ENCODE measurements around the gene JPT1. TPM values are rescaled to one million over a fixed set of nuclear protein-coding genes. Genes with fewer than 3 reads are reported as not detected.

The JPT1 gene
- total and polyA plus RNA-seq, 2 experiments from 2014 or later = 278 to 903 TPM

GRCh38 chr17:75183999-75184884 lies 29.9 kb upstream of the JPT1 start:
- H3K4me3 Mint-ChIP-seq = peak overlapping the region; percentile 78; the same call in 1 of the 3 replicates
- no peak for DNase-seq (ENCODE audit: low spot score)
- no peak overlapping the region for H3K4me2 ChIP-seq

More at GRCh38 chr17:75183999-75184884, 29.9 kb upstream of the JPT1 start:
- peaks cover 21% of the 10 kb centered on the region for H3K4me1 Mint-ChIP-seq
- Histone ChIP-seq H3K27ac (ENCODE audit: low read depth) (peak overlapping the region; percentile 91; the same call in 1 of the 2 replicates), H4K20me1 (replicated peaks; ENCODE audit: insufficient read depth) (peaks cover 26% of the 10 kb centered on the region), H3K36me3 (ENCODE audit: insufficient read depth) (peaks cover 15% of the 10 kb centered on the region), H3K27me3 (ENCODE audit: insufficient read depth) (no peaks in the 10 kb centered on the region), H3F3A (replicated peaks; ENCODE audit: low read depth) (peaks cover 13% of the 10 kb centered on the region), H3K4me1 (ENCODE audit: insufficient read depth) (0 out of 2 replicates have a peak, but pooled peaks cover 13% of the 10 kb centered on the region), H2AFZ (no peak overlapping the region), H3K79me2 (replicated peaks; ENCODE audit: insufficient read depth) (peaks cover 34% of the 10 kb centered on the region), H3K4me3 (no peak overlapping the region), H3K9me2 (ENCODE audit: insufficient read depth) (no peaks in the 10 kb centered on the region)
- no peak for TF ChIP-seq ZNF114 (CRISPR knock-in tag; IDR thresholded peaks at IDR 0.05)
- TF ChIP-seq, protein P1, sequence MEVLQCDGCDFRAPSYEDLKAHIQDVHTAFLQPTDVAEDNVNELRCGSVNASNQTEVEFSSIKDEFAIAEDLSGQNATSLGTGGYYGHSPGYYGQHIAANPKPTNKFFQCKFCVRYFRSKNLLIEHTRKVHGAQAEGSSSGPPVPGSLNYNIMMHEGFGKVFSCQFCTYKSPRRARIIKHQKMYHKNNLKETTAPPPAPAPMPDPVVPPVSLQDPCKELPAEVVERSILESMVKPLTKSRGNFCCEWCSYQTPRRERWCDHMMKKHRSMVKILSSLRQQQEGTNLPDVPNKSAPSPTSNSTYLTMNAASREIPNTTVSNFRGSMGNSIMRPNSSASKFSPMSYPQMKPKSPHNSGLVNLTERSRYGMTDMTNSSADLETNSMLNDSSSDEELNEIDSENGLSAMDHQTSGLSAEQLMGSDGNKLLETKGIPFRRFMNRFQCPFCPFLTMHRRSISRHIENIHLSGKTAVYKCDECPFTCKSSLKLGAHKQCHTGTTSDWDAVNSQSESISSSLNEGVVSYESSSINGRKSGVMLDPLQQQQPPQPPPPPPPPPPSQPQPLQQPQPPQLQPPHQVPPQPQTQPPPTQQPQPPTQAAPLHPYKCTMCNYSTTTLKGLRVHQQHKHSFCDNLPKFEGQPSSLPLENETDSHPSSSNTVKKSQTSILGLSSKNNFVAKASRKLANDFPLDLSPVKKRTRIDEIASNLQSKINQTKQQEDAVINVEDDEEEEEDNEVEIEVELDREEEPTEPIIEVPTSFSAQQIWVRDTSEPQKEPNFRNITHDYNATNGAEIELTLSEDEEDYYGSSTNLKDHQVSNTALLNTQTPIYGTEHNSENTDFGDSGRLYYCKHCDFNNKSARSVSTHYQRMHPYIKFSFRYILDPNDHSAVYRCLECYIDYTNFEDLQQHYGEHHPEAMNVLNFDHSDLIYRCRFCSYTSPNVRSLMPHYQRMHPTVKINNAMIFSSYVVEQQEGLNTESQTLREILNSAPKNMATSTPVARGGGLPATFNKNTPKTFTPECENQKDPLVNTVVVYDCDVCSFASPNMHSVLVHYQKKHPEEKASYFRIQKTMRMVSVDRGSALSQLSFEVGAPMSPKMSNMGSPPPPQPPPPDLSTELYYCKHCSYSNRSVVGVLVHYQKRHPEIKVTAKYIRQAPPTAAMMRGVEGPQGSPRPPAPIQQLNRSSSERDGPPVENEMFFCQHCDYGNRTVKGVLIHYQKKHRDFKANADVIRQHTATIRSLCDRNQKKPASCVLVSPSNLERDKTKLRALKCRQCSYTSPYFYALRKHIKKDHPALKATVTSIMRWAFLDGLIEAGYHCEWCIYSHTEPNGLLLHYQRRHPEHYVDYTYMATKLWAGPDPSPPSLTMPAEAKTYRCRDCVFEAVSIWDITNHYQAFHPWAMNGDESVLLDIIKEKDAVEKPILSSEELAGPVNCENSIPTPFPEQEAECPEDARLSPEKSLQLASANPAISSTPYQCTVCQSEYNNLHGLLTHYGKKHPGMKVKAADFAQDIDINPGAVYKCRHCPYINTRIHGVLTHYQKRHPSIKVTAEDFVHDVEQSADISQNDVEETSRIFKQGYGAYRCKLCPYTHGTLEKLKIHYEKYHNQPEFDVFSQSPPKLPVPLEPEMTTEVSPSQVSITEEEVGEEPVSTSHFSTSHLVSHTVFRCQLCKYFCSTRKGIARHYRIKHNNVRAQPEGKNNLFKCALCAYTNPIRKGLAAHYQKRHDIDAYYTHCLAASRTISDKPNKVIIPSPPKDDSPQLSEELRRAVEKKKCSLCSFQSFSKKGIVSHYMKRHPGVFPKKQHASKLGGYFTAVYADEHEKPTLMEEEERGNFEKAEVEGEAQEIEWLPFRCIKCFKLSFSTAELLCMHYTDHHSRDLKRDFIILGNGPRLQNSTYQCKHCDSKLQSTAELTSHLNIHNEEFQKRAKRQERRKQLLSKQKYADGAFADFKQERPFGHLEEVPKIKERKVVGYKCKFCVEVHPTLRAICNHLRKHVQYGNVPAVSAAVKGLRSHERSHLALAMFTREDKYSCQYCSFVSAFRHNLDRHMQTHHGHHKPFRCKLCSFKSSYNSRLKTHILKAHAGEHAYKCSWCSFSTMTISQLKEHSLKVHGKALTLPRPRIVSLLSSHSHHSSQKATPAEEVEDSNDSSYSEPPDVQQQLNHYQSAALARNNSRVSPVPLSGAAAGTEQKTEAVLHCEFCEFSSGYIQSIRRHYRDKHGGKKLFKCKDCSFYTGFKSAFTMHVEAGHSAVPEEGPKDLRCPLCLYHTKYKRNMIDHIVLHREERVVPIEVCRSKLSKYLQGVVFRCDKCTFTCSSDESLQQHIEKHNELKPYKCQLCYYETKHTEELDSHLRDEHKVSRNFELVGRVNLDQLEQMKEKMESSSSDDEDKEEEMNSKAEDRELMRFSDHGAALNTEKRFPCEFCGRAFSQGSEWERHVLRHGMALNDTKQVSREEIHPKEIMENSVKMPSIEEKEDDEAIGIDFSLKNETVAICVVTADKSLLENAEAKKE (CRISPR knock-in tag; IDR thresholded peaks at IDR 0.05) = no peak
- TF ChIP-seq EZH2 (IDR thresholded peaks at IDR 0.05; ENCODE audit: low read depth, unreplicated experiment) = no peak
- no peak for TF ChIP-seq POLR2AphosphoS5 (IDR thresholded peaks at IDR 0.05; ENCODE audit: low read depth)
- no peak for TF ChIP-seq EZH2phosphoT487 (IDR thresholded peaks at IDR 0.05; ENCODE audit: unreplicated experiment)
- no peak for TF ChIP-seq STAT1 (IDR thresholded peaks at IDR 0.05; ENCODE audit: unreplicated experiment)
- TF ChIP-seq JUNB (IDR thresholded peaks at IDR 0.05; ENCODE audit: unreplicated experiment) = no peak
- peaks cover 26% of the 10 kb centered on the region for H3K36me3 Mint-ChIP-seq (ENCODE audit: low read depth)
- ATAC-seq = no peak
- peaks cover 4% of the 10 kb centered on the region; the same call in 1 of the 3 replicates for H3K9me3 Mint-ChIP-seq
- H3K27ac Mint-ChIP-seq = no peak overlapping the region
- H3K27me3 Mint-ChIP-seq (ENCODE audit: insufficient read depth, low read depth, poor library complexity) = peaks cover 14% of the 10 kb centered on the region
